HepG2 (cell line): ENCODE data around the gene MTA3. TPM values are rescaled to one million over a fixed set of nuclear protein-coding genes. Genes with fewer than 3 reads are reported as not detected.
A peak's percentile ranks its signal among the peaks of the same experiment; 100 is the strongest.

Experiments used
- ATAC-seq: fragments of 200-7000 bp; cut with Tn5 transposase; 3 replicates; pipeline ENCODE4 v1.9.1; 2020; ENCODE audit warnings: mild to moderate bottlenecking, moderate library complexity
- BruUV-seq: library from RNA; stranded (reverse); fragments of 400-500 nt; replicated peaks from 2 replicates; lab custom pipeline; 2021; lab: Mats Ljungman, UMichigan
- CTCF ChIA-PET: fragments of 300-600 bp; formaldehyde crosslinking; extraction: SDS; loops from one replicate; lab custom pipeline; 2021; ENCODE audit warnings: low total read pairs, inconsistent platforms, low intra/inter-chr PET ratio; lab: Yijun Ruan, JAX
- POLR2A ChIA-PET: fragments of 350-600 bp; sonication (Branson Sonifier 250); formaldehyde crosslinking; loops from one replicate; lab custom pipeline; 2020; ENCODE audit warnings: antibody characterized with exemption, inconsistent platforms; lab: Yijun Ruan, JAX
- DNase-seq: peaks from one replicate; pipeline ENCODE4 v3.0.0-alpha.2; 2015; ENCODE audit warnings: low spot score
- FAIRE-seq: peaks from 3 replicates; lab custom pipeline; 2011; peaks lifted over from hg19 to GRCh38; lab: Jason Lieb, UNC
- H2AFZ ChIP-seq: one replicate; pipeline ENCODE4 v1.6.1; 2011; ENCODE audit warnings: low read length, inconsistent platforms
- H3K27ac ChIP-seq: fragments of 300-600 bp; 3 replicates; pipeline ENCODE4 v1.8.0; 2011; ENCODE audit warnings: mixed run types, mild to moderate bottlenecking, mixed read lengths, low read length, inconsistent platforms; ENCODE audit not compliant: insufficient read depth; ENCODE audit errors: extremely low read length
- H3K27me3 ChIP-seq, 2 experiments: fragments of 200-600 bp in 1 of 2; 2 replicates in 1 of 2; 3 replicates in 1 of 2; pipeline versions ENCODE4 v1.6.0 to v1.8.0; 2011; ENCODE audit warnings: low read length in 2 of 2, mild to moderate bottlenecking in 2 of 2, moderate library complexity in 2 of 2, inconsistent platforms in 1 of 2; ENCODE audit not compliant: insufficient read depth in 2 of 2, control insufficient read depth in 1 of 2
- H3K36me3 ChIP-seq, 2 experiments: fragments of 200-600 bp in 1 of 2; replicated peaks in 1 of 2; 2 replicates in 1 of 2; 3 replicates in 1 of 2; pipeline versions ENCODE4 v1.5.1 to v1.8.0; 2011; ENCODE audit warnings: low read length in 2 of 2, inconsistent platforms in 1 of 2; ENCODE audit not compliant: insufficient read depth in 2 of 2, control insufficient read depth in 1 of 2
- H3K4me1 ChIP-seq: 2 replicates; pipeline ENCODE4 v1.5.1; 2012; ENCODE audit warnings: low read length, inconsistent platforms; ENCODE audit not compliant: insufficient read depth
- H3K4me2 ChIP-seq: 2 replicates; pipeline ENCODE4 v1.6.0; 2011; ENCODE audit warnings: low read depth, low read length, inconsistent platforms
- H3K4me3 ChIP-seq, 3 experiments: fragments of 200-600 bp in 1 of 3; sonication (generic), shearing (Covaris generic) in 1 of 3; replicated peaks in 1 of 3; 2 replicates each; pipeline ENCODE4 v1.5.1; 2011 to 2016; ENCODE audit warnings: low read length in 3 of 3, inconsistent platforms in 2 of 3, low read depth in 2 of 3, mild to moderate bottlenecking in 2 of 3, control low read depth in 1 of 3, mixed read lengths in 1 of 3; ENCODE audit not compliant: insufficient read depth in 1 of 3
- H3K79me2 ChIP-seq: one replicate; pipeline ENCODE4 v1.6.1; 2011; ENCODE audit warnings: low read length, inconsistent platforms; ENCODE audit not compliant: insufficient read depth
- H3K9ac ChIP-seq: 2 replicates; pipeline ENCODE4 v1.6.0; 2011; ENCODE audit warnings: mild to moderate bottlenecking, low read depth, low read length, inconsistent platforms; ENCODE audit not compliant: insufficient read depth
- H3K9me3 ChIP-seq: 2 replicates; pipeline ENCODE4 v1.5.1; 2012; ENCODE audit warnings: mild to moderate bottlenecking, low read length
- H4K20me1 ChIP-seq: 2 replicates; pipeline ENCODE4 v1.6.0; 2011; ENCODE audit warnings: inconsistent platforms, mild to moderate bottlenecking, low read length, moderate library complexity; ENCODE audit not compliant: insufficient read depth
- KMT2A ChIP-seq: sonication (generic); formaldehyde crosslinking; IDR thresholded peaks from 2 replicates; pipeline ENCODE4 v1.4.0; 2020; ENCODE audit warnings: missing genetic modification reagents
- PAX8 ChIP-seq: sonication (generic); formaldehyde crosslinking; IDR thresholded peaks from 2 replicates; pipeline ENCODE4 v1.8.0; 2022; ENCODE audit warnings: mild to moderate bottlenecking, missing genetic modification reagents, borderline replicate concordance
- PHF21A ChIP-seq: sonication (generic); formaldehyde crosslinking; IDR thresholded peaks from 2 replicates; pipeline ENCODE4 v1.5.0; 2020; ENCODE audit warnings: mild to moderate bottlenecking, missing genetic modification reagents
- PHF8 ChIP-seq: sonication (generic); formaldehyde crosslinking; IDR thresholded peaks from 2 replicates; pipeline ENCODE4 v1.5.0; 2020; ENCODE audit warnings: missing genetic modification reagents
- POLR2AphosphoS5 ChIP-seq: IDR thresholded peaks from 2 replicates; pipeline ENCODE4 v1.6.1; 2012; ENCODE audit warnings: low read depth, low read length
- RFX3 ChIP-seq: IDR thresholded peaks from 2 replicates; pipeline ENCODE4 v1.6.1; 2016; ENCODE audit warnings: missing biosample characterization, missing genetic modification reagents
- U2AF2 ChIP-seq: fragments of 200-400 bp; formaldehyde crosslinking; IDR thresholded peaks from 2 replicates; pipeline ENCODE4 v1.6.1; 2017; ENCODE audit warnings: low read depth, mild to moderate bottlenecking, low read length
- ZNF207 ChIP-seq: fragments of 450-650 bp; IDR thresholded peaks from 2 replicates; pipeline ENCODE4 v1.6.1; 2016; ENCODE audit warnings: antibody characterized with exemption, borderline replicate concordance
- ZNF839 ChIP-seq: sonication (generic); formaldehyde crosslinking; IDR thresholded peaks from 2 replicates; pipeline ENCODE4 v1.4.0; 2020; ENCODE audit warnings: missing genetic modification reagents, mild to moderate bottlenecking, borderline replicate concordance
- ZSCAN29 ChIP-seq: sonication (generic); formaldehyde crosslinking; conservative IDR thresholded peaks from 2 replicates; pipeline ENCODE4 v1.4.0; 2020; ENCODE audit warnings: mild to moderate bottlenecking, missing genetic modification reagents
- WGBS: methylation state at CpG from one replicate; pipeline ENCODE4 v1.1.6; 2017; ENCODE audit warnings: low lambda C conversion rate; 5-methylcytosine and 5-hydroxymethylcytosine counted together
- in situ Hi-C: cut with HindIII; loops from 2 replicates; pipeline ENCODE4 v1.10.0; 2017; ENCODE audit warnings: low pct_unique_long_range_greater_than_20kb; ENCODE audit not compliant: extremely low pct_ligation_motif_present
- intact Hi-C: fragments of 100-400 bp; cut with micrococcal nuclease; formaldehyde crosslinking; loops from one replicate; pipeline ENCODE4 v1.10.0; 2022; ENCODE audit not compliant: unreplicated experiment
- polyA plus RNA-seq, 8 experiments: library from polyadenylated mRNA; depleted of rRNA in 3 of 8; stranded (reverse) in 7 of 8; unstranded in 1 of 8; fragments of >200 nt; fragmentation: Illumina TruSeq in 4 of 8; extraction: Trizol in 4 of 8; gene quantifications; 2 replicates each; pipeline versions ENCODE4 v1.2.1 to v1.2.3, GENCODE V29; 2011 to 2016; ENCODE audit warnings: low read depth in 4 of 8, missing spikeins in 1 of 8, mixed read lengths in 1 of 8; ENCODE audit not compliant: insufficient read depth in 1 of 8
- total RNA-seq, 5 experiments: library from RNA; depleted of rRNA; stranded (reverse); fragments of >200 nt; fragmentation: Illumina TruSeq; extraction: Trizol; gene quantifications; 2 replicates each; pipeline ENCODE4 v1.2.3, GENCODE V29; 2016; ENCODE audit warnings: low read depth in 1 of 5
- TF ChIP-seq, protein P1 (sequence below): sonication (generic); formaldehyde crosslinking; IDR thresholded peaks from 2 replicates; pipeline ENCODE4 v1.4.0; 2020; ENCODE audit warnings: missing genetic modification reagents, mild to moderate bottlenecking, borderline replicate concordance

MTA3 gene
- total and polyA plus RNA-seq, 2 of the 13 experiments (the other 11 are each of a cell fraction or from before 2014, with no cell fraction given) = 48.8 to 77.8 TPM

DNA sequence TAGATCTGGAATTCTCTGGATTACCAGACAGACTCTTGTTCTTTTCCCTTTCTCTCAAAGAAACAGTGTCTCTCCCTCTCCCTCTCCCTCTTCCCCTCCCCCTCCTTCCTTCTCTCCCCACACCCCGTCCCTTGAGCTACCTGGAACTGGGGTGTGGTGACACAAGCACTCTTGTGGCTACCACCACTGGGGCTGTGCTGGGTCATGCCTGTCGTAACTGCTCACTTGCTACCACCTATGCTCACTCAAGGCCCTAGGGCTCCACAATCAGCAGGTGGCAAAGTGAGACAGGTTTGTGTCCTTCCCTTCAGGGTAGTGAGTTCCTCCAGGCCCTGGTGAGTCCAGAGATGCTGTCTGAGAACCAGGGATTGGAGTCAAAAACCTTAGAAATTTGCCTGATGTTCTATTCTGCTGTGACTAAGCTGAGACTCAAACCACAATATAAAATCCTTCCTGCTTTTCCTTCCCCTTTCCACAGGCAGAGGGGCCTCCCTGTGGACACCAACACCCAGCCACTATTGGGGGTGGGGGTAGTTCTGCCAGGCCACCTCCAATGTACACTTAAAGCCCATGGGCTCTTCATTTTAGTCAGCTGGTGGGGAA lies 124.7 kb downstream of the MTA3 start:
- no peak overlapping the region for H2AFZ ChIP-seq
- no peaks in the 10 kb centered on the region; the same call in 1 of the 2 replicates for H4K20me1 ChIP-seq
- H3K4me2 ChIP-seq = no peak overlapping the region
- no peaks in the 10 kb centered on the region for H3K9me3 ChIP-seq
- H3K36me3 ChIP-seq = peaks cover under 1 to 24% of the 10 kb centered on the region in 2 experiments; a peak in 4 of 5 replicates
- no TSS peak for BruUV-seq
- POLR2A ChIA-PET = no interaction called here
- H3K9ac ChIP-seq = no peak overlapping the region
- no peak for TF ChIP-seq PAX8 (CRISPR knock-in tag)
- no peak for TF ChIP-seq U2AF2
- no peak for TF ChIP-seq PHF8 (CRISPR knock-in tag)
- TF ChIP-seq ZSCAN29 (CRISPR knock-in tag) = no peak
- TF ChIP-seq POLR2AphosphoS5 = no peak
- TF ChIP-seq PHF21A (CRISPR knock-in tag) = no peak
- TF ChIP-seq ZNF839 (CRISPR knock-in tag) = no peak
- TF ChIP-seq, protein P1, sequence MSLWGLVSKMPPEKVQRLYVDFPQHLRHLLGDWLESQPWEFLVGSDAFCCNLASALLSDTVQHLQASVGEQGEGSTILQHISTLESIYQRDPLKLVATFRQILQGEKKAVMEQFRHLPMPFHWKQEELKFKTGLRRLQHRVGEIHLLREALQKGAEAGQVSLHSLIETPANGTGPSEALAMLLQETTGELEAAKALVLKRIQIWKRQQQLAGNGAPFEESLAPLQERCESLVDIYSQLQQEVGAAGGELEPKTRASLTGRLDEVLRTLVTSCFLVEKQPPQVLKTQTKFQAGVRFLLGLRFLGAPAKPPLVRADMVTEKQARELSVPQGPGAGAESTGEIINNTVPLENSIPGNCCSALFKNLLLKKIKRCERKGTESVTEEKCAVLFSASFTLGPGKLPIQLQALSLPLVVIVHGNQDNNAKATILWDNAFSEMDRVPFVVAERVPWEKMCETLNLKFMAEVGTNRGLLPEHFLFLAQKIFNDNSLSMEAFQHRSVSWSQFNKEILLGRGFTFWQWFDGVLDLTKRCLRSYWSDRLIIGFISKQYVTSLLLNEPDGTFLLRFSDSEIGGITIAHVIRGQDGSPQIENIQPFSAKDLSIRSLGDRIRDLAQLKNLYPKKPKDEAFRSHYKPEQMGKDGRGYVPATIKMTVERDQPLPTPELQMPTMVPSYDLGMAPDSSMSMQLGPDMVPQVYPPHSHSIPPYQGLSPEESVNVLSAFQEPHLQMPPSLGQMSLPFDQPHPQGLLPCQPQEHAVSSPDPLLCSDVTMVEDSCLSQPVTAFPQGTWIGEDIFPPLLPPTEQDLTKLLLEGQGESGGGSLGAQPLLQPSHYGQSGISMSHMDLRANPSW = no peak
- TF ChIP-seq KMT2A = no peak
- TF ChIP-seq ZNF207 = no peak
- no peak for TF ChIP-seq RFX3
- H3K79me2 ChIP-seq = no peaks in the 10 kb centered on the region
- H3K4me3 ChIP-seq = no peak overlapping the region
- ATAC-seq = peak; percentile 52
- FAIRE-seq = no peak
- WGBS = 97% methylated on average over 2 of the region's 2 CpGs
- H3K27ac ChIP-seq = no peak overlapping the region
- no peaks in the 10 kb centered on the region for H3K27me3 ChIP-seq
- intact Hi-C loops (no loop called here), in situ Hi-C loops (no loop called here)
- no peaks in the 10 kb centered on the region for H3K4me1 ChIP-seq
- CTCF ChIA-PET = no interaction called here
- no peak for DNase-seq
